Ovary (tissue), 9 donors: Measurements from ENCODE around the gene SESN1. TPM values are rescaled to one million over a fixed set of nuclear protein-coding genes. Genes with fewer than 3 reads are reported as not detected.
A peak's percentile ranks its signal among the peaks of the same experiment; 100 is the strongest.

Experiments
- DNase-seq, 5 donors: peaks; one replicate each; pipeline ENCODE4 v3.0.0-alpha.2; 2019 to 2020
- H3K27ac ChIP-seq, 2 donors: fragments of 200-600 bp; one replicate each; pipeline versions ENCODE4 v1.5.1 to v1.8.0; 2019 to 2022
- H3K27me3 ChIP-seq: fragments of 200-600 bp; one replicate; pipeline ENCODE4 v1.8.0; 2022
- H3K36me3 ChIP-seq: fragments of 200-600 bp; sonication (generic); one replicate; pipeline ENCODE4 v1.5.1; 2019
- H3K4me1 ChIP-seq: one replicate; pipeline ENCODE4 v1.8.1; 2013; ENCODE audit warnings: mild to moderate bottlenecking, moderate library complexity; ENCODE audit not compliant: insufficient read depth
- H3K4me3 ChIP-seq: fragments of 200-600 bp; sonication (generic); one replicate; pipeline ENCODE4 v1.5.1; 2017
- H3K9me3 ChIP-seq, 2 donors: fragments of 200-600 bp in 1 of 2; sonication (generic) in 1 of 2; one replicate each; pipeline versions ENCODE4 v1.5.1 to v1.8.1; 2013 to 2019; ENCODE audit warnings: mild to moderate bottlenecking in 1 of 2, moderate library complexity in 1 of 2
- EP300 ChIP-seq: sonication (generic); formaldehyde crosslinking; IDR thresholded peaks from one replicate; pipeline ENCODE4 v1.6.1; 2017; ENCODE audit warnings: antibody characterized with exemption
- POLR2A ChIP-seq: fragments of 450-650 bp; IDR thresholded peaks from one replicate; pipeline ENCODE4 v1.6.1; 2017; ENCODE audit warnings: antibody characterized with exemption, mild to moderate bottlenecking, moderate library complexity
- WGBS, 3 donors: extraction: QIAGEN DNeasy Blood & Tissue Kit in 1 of 3; methylation state at CpG; one replicate each; pipeline versions ENCODE4 v1.1.5 to v1.1.7; 2013 to 2017; 5-methylcytosine and 5-hydroxymethylcytosine counted together
- intact Hi-C, 4 donors: fragments of 100-400 bp; cut with DNase I; formaldehyde crosslinking; loops; one replicate each; pipeline versions ENCODE4 v1.11.0 to v1.15.1; 2022 to 2023
- polyA plus RNA-seq, 2 donors: library from polyadenylated mRNA; stranded (reverse); fragments of 200-250 nt in 1 of 2; fragments of 350-450 nt in 1 of 2; fragmentation: Illumina TruSeq in 1 of 2; extraction: RNeasy Lipid Tissue Mini Kit (QIAGEN cat#74804) in 1 of 2; gene quantifications; one replicate each; pipeline ENCODE4 v1.2.3, GENCODE V29; 2013 to 2014
- total RNA-seq, 7 donors: library from RNA; depleted of rRNA in 2 of 7; stranded (reverse); fragments of >200 nt in 2 of 7; fragmentation: NEBNext Ultra II Directional in 3 of 7; extraction: Animal tissue kit (Norgen Biotek cat#: 25700) in 3 of 7; gene quantifications; one replicate each; pipeline versions ENCODE4 v1.1.0 to v1.2.4, GENCODE V29; 2016 to 2023
- TF ChIP-seq, protein P1 (sequence below), 3 donors: fragments of 450-650 bp in 2 of 3; fragments of 200-600 bp in 1 of 3; IDR thresholded peaks; one replicate each; pipeline versions ENCODE4 v1.5.1 to v1.8.0; 2016 to 2022; ENCODE audit warnings: antibody characterized with exemption in 3 of 3, mild to moderate bottlenecking in 1 of 3
- donor health status: DM: no; HTN: no; CAD: no; lungs with moderate emphysema.
- donor health status: DM: no; HTN: no; CAD: no.
- donor health status: Bipolar disorder and iron deficiency.
- donor health status: DM: yes; HTN: yes; CAD: no.
- donor health status: DM: no; HTN: no; CAD: no.
- donor health status: DM: yes; HTN: yes; CAD: no.

The SESN1 gene
- total and polyA plus RNA-seq, 9 donors, result 36.5 to 97.2 (median 65.4) TPM

DNA sequence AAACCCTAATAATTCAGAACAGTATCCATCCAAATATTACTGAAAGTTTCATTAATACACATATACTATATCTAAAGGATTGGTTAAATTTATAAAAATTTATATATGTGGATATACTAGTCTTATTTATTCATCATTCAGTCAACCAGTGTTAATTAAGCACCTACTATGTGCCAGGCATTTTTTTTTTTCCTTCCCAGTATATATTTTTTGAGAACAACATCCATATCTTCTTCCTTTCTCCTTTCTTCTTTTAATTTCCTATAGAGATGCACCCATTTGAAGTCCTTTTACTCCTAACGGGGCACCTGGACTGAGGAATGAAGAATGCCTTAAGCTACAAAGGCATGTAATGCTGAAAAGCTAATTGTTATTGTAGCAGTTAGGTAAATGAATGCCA is 72.8 kb downstream of the SESN1 start:
- Histone ChIP-seq H3K9me3 (no peaks in the 10 kb centered on the region), H3K36me3 (no peaks in the 10 kb centered on the region)
- intact Hi-C loops, result no loop called here

DNA sequence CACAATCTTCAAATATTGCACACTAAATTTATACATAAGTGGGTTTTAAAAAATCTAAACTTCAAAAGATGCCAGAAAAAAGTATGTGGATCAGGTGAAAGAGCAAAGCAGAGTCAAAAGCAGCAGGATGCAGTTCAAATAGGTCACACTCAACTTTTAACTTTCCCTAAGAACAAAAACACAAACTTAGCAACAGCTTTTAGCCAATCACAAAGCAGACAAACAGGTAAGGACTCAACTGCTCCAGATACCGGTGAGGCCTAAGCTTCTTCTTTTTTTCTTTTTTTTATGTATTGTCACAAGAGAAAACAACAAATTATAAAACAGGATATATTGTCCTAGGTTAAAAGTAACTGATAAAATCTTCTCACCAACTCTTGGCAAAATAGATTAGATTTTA is 74.7 kb downstream of the SESN1 start:
- Histone ChIP-seq H3K27me3 (no peaks in the 10 kb centered on the region), H3K27ac (no peak overlapping the region), H3K36me3 (no peaks in the 10 kb centered on the region), H3K4me1 (no peaks in the 10 kb centered on the region), H3K4me3 (no peak overlapping the region), H3K9me3 (no peaks in the 10 kb centered on the region)
- 92 to 95% (median 92%) methylated on average over 1 of the region's 1 CpG for WGBS, 3 donors
- intact Hi-C loops, result loop anchor here in 1 of 4 donors (10.0 kb wide), 1 partner anchor 45 kb away; no protein-coding TSS in a partner anchor
- no peak for TF ChIP-seq POLR2A
- TF ChIP-seq, protein P1, sequence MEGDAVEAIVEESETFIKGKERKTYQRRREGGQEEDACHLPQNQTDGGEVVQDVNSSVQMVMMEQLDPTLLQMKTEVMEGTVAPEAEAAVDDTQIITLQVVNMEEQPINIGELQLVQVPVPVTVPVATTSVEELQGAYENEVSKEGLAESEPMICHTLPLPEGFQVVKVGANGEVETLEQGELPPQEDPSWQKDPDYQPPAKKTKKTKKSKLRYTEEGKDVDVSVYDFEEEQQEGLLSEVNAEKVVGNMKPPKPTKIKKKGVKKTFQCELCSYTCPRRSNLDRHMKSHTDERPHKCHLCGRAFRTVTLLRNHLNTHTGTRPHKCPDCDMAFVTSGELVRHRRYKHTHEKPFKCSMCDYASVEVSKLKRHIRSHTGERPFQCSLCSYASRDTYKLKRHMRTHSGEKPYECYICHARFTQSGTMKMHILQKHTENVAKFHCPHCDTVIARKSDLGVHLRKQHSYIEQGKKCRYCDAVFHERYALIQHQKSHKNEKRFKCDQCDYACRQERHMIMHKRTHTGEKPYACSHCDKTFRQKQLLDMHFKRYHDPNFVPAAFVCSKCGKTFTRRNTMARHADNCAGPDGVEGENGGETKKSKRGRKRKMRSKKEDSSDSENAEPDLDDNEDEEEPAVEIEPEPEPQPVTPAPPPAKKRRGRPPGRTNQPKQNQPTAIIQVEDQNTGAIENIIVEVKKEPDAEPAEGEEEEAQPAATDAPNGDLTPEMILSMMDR (IDR thresholded peaks at IDR 0.05), result no peak
- TF ChIP-seq EP300, result no peak
- no peak for DNase-seq

More for the DNA sequence above, 72.8 kb downstream of the SESN1 start:
- WGBS, 3 donors, result 94 to 98% (median 95%) methylated on average over 1 of the region's 1 CpG
- H3K27ac ChIP-seq, result no peak overlapping the region
- DNase-seq, result no peak
- H3K27me3 ChIP-seq, result no peaks in the 10 kb centered on the region
- H3K4me3 ChIP-seq, result no peak overlapping the region
- H3K4me1 ChIP-seq, result no peaks in the 10 kb centered on the region
- TF ChIP-seq POLR2A, result no peak
- TF ChIP-seq, protein P1 (IDR thresholded peaks at IDR 0.05), result no peak
- no peak for TF ChIP-seq EP300

DNA sequence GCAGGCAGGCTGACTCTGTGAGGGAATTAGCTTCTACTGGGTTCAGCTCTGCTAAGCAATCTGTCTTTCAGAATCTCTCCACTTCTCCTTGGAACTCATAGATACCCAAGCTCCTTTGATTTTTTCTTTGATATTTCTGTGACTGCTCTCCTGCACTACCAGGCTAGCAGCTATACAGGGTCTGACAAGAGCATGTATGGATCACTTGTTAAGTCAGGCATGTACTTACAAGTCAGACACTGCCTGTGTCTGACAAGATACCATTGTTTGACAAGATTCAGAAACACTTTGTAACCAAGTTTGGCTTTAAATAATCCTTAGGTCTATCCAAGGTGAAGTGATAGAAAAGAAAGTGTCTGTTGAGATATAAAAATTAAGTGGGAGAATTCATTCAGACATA is 79.5 kb downstream of the SESN1 start:
- Histone ChIP-seq H3K27ac (peak overlapping the region; percentile 58 to 61), H3K36me3 (no peaks in the 10 kb centered on the region), H3K27me3 (no peaks in the 10 kb centered on the region), H3K4me3 (no peak overlapping the region), H3K4me1 (peaks cover 9% of the 10 kb centered on the region), H3K9me3 (no peaks in the 10 kb centered on the region)
- intact Hi-C loops, result loop anchor here in 1 of 4 donors (10.0 kb wide), 1 partner anchor 50 kb away; no protein-coding TSS in a partner anchor
- TF ChIP-seq, protein P1 (IDR thresholded peaks at IDR 0.05), result no peak
- no peak for TF ChIP-seq POLR2A
- no peak for TF ChIP-seq EP300
- DNase-seq, result no peak

DNA sequence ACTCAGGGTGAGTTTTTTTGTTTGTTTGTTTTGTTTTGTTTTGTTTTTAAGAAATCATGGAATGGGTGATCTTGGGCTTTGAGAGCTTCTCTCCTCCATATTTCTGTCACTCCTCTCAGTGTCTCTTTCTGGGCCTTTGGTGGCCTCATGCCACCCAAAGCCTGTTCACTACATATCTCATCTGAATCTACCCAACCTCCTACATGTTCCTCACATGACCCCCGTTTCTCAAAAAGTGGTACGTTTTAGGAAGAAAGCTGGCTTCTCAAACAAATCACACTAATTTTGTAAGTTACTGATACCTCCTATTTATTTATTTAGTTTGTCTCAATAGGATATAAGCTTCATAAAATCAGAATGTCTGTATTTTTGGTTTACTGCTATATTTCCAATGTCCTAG is 80.0 kb downstream of the SESN1 start:
- intact Hi-C loops, result loop anchor here in 1 of 4 donors (10.0 kb wide), 1 partner anchor 50 kb away; no protein-coding TSS in a partner anchor

More for the DNA sequence above, 80.0 kb downstream of the SESN1 start:
- no peak overlapping the region for H3K4me3 ChIP-seq
- no peaks in the 10 kb centered on the region for H3K27me3 ChIP-seq
- H3K4me1 ChIP-seq, result peaks cover 9% of the 10 kb centered on the region
- TF ChIP-seq, protein P1 (IDR thresholded peaks at IDR 0.05), result no peak
- TF ChIP-seq POLR2A (no peak), EP300 (no peak)
- DNase-seq, result no peak
- 40 to 75% (median 63%) methylated on average over 2 of the region's 2 CpGs for WGBS, 3 donors
- no peaks in the 10 kb centered on the region for H3K9me3 ChIP-seq
- H3K36me3 ChIP-seq, result no peaks in the 10 kb centered on the region
- H3K27ac ChIP-seq, result peak overlapping the region; percentile 58 to 61
